Keratinocyte (primary cell): ENCODE data around the gene UBR2.

Source experiments
- CTCF ChIP-seq, 3 experiments: IDR thresholded peaks in 1 of 3; conservative IDR thresholded peaks in 1 of 3; optimal IDR thresholded peaks in 1 of 3; 2 replicates in 2 of 3; 3 replicates in 1 of 3; pipeline versions ENCODE3 to v1.5.1; 2011; ENCODE audit warnings: low read length in 3 of 3, mild to moderate bottlenecking in 3 of 3, moderate library complexity in 2 of 3, control low read depth in 1 of 3, inconsistent platforms in 1 of 3; ENCODE audit not compliant: insufficient read depth in 2 of 3; ENCODE audit errors: extremely low read depth in 1 of 3
- EZH2 ChIP-seq: IDR thresholded peaks from one replicate; pipeline ENCODE4 v1.6.1; 2012; ENCODE audit warnings: inconsistent platforms, mild to moderate bottlenecking, low read length, moderate library complexity

GRCh38 chr6:42696526-42697267, 132.9 kb downstream of the UBR2 start:
- TF ChIP-seq CTCF (optimal IDR thresholded peaks at IDR 0.05 in 1 of 3, IDR thresholded peaks at IDR 0.05 in 1 of 3, conservative IDR thresholded peaks at IDR 0.05 in 1 of 3; ENCODE audit: extremely low read depth in 1 of 3, insufficient read depth in 2 of 3, low read length in 3 of 3) (no peak), EZH2 (no peak)
